Measurements from ENCODE around the gene IGF2.

DNA sequence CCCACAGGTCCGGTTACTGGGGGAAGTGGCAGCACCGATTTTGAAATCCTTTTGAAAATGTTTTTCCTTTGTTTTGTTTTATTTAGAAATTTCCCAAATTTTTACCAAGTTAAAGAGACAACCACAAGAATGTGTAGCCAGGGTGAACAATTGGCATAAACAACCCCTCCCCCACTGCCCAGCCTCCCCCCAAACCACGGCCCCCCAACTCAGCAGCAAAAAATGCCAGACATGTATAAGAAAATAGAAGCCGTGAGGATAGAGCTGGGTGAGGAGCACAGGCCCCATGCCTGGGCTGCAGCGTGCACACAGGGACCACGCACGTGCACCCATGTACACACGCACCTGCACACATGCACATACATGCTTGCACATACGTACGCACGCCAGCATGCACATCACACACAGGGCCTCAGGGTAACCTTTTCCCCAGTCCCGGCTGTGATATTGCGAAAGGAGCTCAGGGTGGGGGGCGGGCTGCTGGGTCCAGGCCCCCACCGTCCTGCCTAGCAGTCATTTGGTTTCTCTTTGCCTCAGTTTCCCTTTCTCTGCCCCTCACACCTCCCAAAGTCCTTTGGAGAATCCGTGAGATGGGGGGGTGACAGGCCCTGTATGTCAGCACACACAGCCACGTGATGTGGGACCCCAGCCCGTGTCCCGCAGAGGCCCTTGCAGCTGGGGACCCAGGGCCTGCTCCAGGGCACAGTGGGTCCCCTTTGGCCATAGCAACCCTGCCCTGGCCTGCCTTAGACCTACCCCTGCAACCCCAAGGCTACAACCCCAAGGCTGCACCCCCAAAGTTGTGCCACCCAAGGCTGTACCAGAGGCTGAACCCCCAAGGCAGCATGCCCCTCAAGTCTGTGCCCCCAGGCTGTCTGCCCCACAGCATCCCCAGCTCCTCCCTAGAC, 42.9 kb downstream of the IGF2 start:
- TF ChIP-seq, protein P1, sequence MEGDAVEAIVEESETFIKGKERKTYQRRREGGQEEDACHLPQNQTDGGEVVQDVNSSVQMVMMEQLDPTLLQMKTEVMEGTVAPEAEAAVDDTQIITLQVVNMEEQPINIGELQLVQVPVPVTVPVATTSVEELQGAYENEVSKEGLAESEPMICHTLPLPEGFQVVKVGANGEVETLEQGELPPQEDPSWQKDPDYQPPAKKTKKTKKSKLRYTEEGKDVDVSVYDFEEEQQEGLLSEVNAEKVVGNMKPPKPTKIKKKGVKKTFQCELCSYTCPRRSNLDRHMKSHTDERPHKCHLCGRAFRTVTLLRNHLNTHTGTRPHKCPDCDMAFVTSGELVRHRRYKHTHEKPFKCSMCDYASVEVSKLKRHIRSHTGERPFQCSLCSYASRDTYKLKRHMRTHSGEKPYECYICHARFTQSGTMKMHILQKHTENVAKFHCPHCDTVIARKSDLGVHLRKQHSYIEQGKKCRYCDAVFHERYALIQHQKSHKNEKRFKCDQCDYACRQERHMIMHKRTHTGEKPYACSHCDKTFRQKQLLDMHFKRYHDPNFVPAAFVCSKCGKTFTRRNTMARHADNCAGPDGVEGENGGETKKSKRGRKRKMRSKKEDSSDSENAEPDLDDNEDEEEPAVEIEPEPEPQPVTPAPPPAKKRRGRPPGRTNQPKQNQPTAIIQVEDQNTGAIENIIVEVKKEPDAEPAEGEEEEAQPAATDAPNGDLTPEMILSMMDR (IDR thresholded peaks at IDR 0.05): no peak
- TF ChIP-seq POLR2AphosphoS5 (IDR thresholded peaks at IDR 0.05; ENCODE audit: low read depth, low read length) (no peak), TCF7L2 (IDR thresholded peaks at IDR 0.05; ENCODE audit: low read depth, low read length) (no peak), SIN3A (IDR thresholded peaks at IDR 0.05; ENCODE audit: borderline replicate concordance, insufficient read depth, low read depth, low read length) (no peak)
- TF ChIP-seq, protein P2, sequence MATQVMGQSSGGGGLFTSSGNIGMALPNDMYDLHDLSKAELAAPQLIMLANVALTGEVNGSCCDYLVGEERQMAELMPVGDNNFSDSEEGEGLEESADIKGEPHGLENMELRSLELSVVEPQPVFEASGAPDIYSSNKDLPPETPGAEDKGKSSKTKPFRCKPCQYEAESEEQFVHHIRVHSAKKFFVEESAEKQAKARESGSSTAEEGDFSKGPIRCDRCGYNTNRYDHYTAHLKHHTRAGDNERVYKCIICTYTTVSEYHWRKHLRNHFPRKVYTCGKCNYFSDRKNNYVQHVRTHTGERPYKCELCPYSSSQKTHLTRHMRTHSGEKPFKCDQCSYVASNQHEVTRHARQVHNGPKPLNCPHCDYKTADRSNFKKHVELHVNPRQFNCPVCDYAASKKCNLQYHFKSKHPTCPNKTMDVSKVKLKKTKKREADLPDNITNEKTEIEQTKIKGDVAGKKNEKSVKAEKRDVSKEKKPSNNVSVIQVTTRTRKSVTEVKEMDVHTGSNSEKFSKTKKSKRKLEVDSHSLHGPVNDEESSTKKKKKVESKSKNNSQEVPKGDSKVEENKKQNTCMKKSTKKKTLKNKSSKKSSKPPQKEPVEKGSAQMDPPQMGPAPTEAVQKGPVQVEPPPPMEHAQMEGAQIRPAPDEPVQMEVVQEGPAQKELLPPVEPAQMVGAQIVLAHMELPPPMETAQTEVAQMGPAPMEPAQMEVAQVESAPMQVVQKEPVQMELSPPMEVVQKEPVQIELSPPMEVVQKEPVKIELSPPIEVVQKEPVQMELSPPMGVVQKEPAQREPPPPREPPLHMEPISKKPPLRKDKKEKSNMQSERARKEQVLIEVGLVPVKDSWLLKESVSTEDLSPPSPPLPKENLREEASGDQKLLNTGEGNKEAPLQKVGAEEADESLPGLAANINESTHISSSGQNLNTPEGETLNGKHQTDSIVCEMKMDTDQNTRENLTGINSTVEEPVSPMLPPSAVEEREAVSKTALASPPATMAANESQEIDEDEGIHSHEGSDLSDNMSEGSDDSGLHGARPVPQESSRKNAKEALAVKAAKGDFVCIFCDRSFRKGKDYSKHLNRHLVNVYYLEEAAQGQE (IDR thresholded peaks at IDR 0.05; ENCODE audit: insufficient read depth in 1 of 2, low read depth in 2 of 2, low read length in 1 of 2): no peak

All from Panc1 (cell line).